SK-N-MC (cell line): Measurements from ENCODE around the gene HINT2.

Source experiments
- DNase-seq: peaks from one replicate; pipeline ENCODE4 v3.0.0-alpha.2; 2011; ENCODE audit warnings: low read depth, low spot score
- H3K27ac ChIP-seq: fragments of 200-600 bp; sonication (generic); 2 replicates; pipeline ENCODE4 v1.5.1; 2016; ENCODE audit warnings: mixed run types
- H3K36me3 ChIP-seq: fragments of 200-600 bp; sonication (generic); 2 replicates; pipeline ENCODE4 v1.6.1; 2017; ENCODE audit warnings: antibody characterized with exemption, low read length, mixed read lengths; ENCODE audit not compliant: insufficient read depth
- H3K4me3 ChIP-seq: fragments of 200-600 bp; sonication (generic); 2 replicates; pipeline ENCODE4 v1.5.1; 2016
- H3K9ac ChIP-seq: fragments of 200-600 bp; sonication (generic); 2 replicates; pipeline ENCODE4 v1.8.0; 2017; ENCODE audit warnings: mixed run types, mixed read lengths; ENCODE audit not compliant: insufficient read length
- H3K9me3 ChIP-seq: fragments of 200-600 bp; sonication (generic); 2 replicates; pipeline ENCODE4 v1.6.1; 2017; ENCODE audit warnings: low read depth, mild to moderate bottlenecking, antibody characterized with exemption, low read length, moderate library complexity, mixed read lengths
- EZH2 ChIP-seq: fragments of 200-600 bp; sonication (generic); IDR thresholded peaks from one replicate; pipeline ENCODE4 v1.6.1; 2017; ENCODE audit warnings: antibody characterized with exemption
- FOXP2 ChIP-seq: optimal IDR thresholded peaks from 2 replicates; pipeline ENCODE3; 2011; ENCODE audit warnings: mild to moderate bottlenecking, moderate library complexity; ENCODE audit not compliant: insufficient read depth; ENCODE audit errors: extremely low read length, control extremely low read depth
- POLR2AphosphoS5 ChIP-seq: IDR thresholded peaks from 2 replicates; pipeline ENCODE4 v1.6.1; 2012; ENCODE audit warnings: mild to moderate bottlenecking, low read depth, low read length, borderline replicate concordance

HINT2 gene

DNA sequence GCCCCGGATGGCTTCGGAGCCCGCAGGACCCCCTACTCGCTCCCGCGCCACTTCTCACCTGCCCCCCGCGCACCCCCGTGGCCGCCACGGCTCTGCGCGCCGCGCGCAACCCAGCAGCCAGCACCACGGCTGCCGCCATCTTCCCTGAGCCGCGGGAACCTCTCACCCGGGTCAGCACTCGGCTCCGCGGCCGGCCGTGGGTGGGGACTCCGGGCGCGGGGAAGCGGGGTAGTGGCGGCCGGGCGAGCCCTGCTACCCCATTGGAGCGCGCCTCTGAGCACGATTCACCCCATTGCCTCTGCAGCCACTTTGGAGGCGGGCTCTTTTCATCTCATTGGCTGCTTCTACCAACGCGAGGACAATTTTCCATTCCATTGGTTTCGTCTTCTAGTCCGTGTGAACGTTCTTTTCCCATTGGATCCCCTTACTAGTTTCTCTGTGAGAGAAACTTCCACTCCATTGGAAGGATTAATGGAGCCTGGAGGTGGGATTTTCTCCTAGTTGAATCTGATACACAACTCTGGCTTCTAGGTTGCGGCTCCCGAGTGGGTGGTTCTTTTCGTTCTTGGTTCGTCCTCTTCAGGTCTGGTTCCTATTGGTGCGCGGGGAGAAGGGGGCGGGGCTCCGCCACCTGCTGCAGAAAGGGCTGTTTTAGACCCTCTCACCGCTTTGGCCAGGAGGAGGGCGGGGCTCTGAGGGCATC lies at the start of gene HINT2:
Gene HINT2 (minus strand): TSS at position 202 of the 703 bp plus-strand sequence. CDS start 63 bp downstream, at position 139.
- Histone ChIP-seq H3K27ac (peak within 1 kb of the TSS; percentile 60; the same call in 1 of the 2 replicates), H3K9me3 (no peaks in the 10 kb centered on the region), H3K9ac (peak within 1 kb of the TSS; percentile 85), H3K4me3 (peak within 1 kb of the TSS; percentile 84), H3K36me3 (no peaks in the 10 kb centered on the region)
- peak; percentile 98 for DNase-seq
- TF ChIP-seq FOXP2 = no peak
- TF ChIP-seq EZH2 = no peak
- peak; percentile 93 for TF ChIP-seq POLR2AphosphoS5

DNA sequence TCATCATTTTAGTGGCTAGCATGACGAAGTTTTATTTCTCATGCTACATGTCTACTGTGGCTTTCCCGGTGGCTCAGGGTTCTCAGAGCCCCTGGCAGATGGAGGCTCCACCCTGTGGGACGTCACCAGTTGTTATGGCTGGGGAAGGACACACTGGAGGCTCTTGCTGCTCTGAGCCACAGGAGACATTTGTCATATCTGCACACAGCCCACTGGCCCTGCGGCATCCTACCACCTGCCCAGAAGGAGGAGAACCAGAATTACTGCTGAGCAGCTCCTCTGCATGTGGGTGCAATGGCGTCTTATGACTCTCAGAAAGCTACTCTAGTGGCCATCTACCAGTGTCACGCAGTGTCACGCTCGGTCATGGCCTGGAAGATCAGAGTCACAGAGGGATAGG lies 48.7 kb upstream of the HINT2 start:
- Histone ChIP-seq H3K27ac (no peak overlapping the region), H3K36me3 (no peaks in the 10 kb centered on the region), H3K9ac (no peak overlapping the region), H3K9me3 (no peaks in the 10 kb centered on the region), H3K4me3 (no peak overlapping the region)
- DNase-seq = no peak
- no peak for TF ChIP-seq FOXP2
- no peak for TF ChIP-seq EZH2
- TF ChIP-seq POLR2AphosphoS5 = no peak

DNA sequence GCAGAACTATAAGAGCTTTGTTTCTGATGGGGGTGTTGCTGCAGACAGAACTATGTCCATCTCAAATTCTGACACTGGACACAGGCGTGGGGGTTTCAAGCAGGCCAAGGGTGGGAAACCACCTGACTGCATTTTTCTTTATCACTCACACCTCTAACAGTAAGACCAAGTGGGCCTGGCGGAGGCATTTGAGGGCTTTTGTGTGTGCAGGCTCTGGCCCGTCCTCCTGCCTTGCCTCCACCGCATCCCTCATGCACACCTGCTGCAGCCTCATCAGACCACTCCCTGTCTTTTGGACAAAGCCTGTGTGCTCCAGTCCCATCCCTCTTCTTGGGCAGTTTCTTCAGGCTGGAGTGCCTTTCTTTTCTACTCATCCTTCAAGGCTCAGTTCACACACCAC lies 47.5 kb upstream of the HINT2 start:
- H3K9me3 ChIP-seq = no peaks in the 10 kb centered on the region
- no peak for TF ChIP-seq FOXP2
- no peak for TF ChIP-seq EZH2
- TF ChIP-seq POLR2AphosphoS5 = no peak
- no peaks in the 10 kb centered on the region for H3K36me3 ChIP-seq
- H3K27ac ChIP-seq = no peak overlapping the region
- no peak overlapping the region for H3K4me3 ChIP-seq
- H3K9ac ChIP-seq = no peak overlapping the region
- no peak for DNase-seq

DNA sequence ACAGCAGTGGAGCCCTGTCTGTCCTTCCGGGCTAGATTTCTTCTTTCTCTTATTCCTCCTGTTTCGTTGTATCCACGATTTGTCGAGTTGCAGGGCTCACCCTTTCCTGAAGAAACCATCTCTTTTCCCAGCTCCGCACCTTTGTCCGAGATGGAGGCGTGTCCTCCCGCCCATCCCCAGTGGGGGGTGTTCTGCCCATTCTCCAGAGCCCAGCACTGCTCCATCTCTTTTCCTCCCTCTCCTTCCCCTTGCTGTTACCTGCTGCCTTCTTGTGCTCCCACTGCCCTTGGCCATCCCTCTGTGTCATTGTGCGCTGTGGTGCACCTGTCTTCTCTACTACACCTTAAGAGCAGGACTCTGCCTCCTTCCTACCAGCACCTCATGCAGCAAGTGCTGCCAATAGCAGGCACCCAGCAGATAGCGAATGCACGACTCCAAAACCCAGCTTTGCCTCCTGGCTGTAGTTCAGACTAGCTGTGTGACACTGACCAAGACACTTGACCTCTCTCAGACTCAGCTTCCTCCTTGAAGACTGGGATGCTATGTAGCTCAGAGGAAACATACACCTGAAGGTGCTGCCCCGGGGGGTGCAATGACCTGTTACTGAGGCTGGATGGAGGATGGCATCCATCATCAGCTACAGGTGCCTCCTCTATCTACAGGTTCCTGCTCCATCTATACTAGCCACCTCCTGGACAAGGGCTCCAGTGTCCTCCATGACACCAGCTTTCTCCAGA lies 46.5 kb upstream of the HINT2 start:
- no peaks in the 10 kb centered on the region for H3K9me3 ChIP-seq
- no peak overlapping the region for H3K9ac ChIP-seq
- H3K4me3 ChIP-seq = no peak overlapping the region
- no peak for DNase-seq
- TF ChIP-seq EZH2 (no peak), POLR2AphosphoS5 (no peak), FOXP2 (no peak)
- H3K27ac ChIP-seq = no peak overlapping the region
- no peaks in the 10 kb centered on the region for H3K36me3 ChIP-seq

DNA sequence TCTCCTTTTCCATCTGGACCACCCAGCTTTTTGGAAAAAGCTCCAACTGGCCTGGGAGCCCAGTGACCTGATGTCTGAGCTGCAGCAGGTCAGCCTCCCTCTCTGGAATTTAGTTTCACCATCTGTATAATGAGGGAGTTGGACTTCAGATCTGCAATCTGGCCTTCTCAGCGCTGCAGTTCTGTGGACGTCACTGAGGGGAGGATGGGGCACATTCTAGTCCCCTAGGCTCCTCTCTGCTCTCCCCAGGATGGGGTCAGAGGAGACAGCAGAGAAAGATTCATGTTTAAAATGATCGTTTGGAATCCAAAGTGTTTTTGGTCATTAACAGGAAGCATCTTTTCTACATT lies 45.1 kb upstream of the HINT2 start:
- no peak for DNase-seq
- H3K27ac ChIP-seq = no peak overlapping the region
- H3K4me3 ChIP-seq = no peak overlapping the region
- no peak overlapping the region for H3K9ac ChIP-seq
- H3K9me3 ChIP-seq = no peaks in the 10 kb centered on the region
- H3K36me3 ChIP-seq = no peaks in the 10 kb centered on the region
- TF ChIP-seq EZH2 (no peak), POLR2AphosphoS5 (no peak), FOXP2 (no peak)

DNA sequence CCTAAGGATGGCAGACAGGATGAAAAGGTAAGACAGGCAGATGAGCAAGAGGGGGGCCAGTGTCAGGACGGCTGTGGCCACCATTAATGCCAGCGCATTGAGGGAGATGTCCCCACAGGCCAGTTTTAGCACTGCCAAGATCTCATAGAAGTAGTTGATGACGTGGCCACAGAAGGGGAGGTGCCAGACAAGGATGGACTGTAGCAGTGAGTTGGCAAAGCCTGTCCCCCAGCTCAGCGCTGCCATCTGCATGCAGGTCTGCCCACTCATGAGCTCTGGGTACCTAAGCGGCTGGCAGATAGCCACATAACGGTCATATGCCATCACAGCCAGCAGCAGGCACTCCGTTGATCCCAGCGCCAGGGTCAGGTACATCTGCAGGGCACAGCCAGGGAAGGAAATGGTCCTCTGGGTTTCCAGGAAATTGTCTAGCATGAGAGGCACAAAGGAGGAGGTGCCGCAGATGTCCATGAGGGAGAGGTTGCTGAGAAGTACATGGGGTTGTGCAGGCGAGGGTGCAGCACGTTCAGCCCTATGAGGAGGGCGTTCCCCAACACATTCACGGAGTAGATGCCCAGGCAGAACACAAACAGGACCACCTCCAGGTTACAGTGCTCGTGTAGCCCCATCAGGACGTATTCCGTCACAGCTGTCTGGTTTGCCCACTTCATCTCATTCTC lies 44.6 kb upstream of the HINT2 start:
- Histone ChIP-seq H3K9ac (no peak overlapping the region), H3K36me3 (no peaks in the 10 kb centered on the region), H3K9me3 (no peaks in the 10 kb centered on the region), H3K4me3 (no peak overlapping the region), H3K27ac (no peak overlapping the region)
- TF ChIP-seq FOXP2 = no peak
- no peak for TF ChIP-seq EZH2
- TF ChIP-seq POLR2AphosphoS5 = no peak
- DNase-seq = no peak

DNA sequence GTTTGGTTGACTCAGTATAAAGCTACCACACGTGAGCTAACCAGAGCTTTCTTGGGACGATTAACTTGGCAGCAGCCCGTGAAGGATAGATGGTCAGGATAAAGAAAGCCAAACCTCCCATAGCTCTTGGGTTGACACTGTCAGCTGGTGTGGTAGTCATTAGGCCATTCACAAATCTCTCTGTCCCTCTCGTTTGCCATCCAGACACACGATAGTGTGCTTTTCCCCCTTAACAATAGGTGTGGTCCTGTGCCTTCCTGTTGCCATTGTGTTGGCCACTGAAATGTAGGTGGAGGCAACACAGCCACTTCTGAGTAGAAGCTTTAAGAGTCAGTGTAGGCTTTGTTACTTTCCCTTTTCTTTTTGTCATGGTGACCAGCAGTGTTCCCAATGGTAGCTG lies 43.6 kb upstream of the HINT2 start:
- Histone ChIP-seq H3K9me3 (no peaks in the 10 kb centered on the region), H3K4me3 (no peak overlapping the region), H3K36me3 (no peaks in the 10 kb centered on the region), H3K9ac (no peak overlapping the region), H3K27ac (no peak overlapping the region)
- TF ChIP-seq POLR2AphosphoS5 (no peak), EZH2 (no peak), FOXP2 (no peak)
- DNase-seq = no peak

DNA sequence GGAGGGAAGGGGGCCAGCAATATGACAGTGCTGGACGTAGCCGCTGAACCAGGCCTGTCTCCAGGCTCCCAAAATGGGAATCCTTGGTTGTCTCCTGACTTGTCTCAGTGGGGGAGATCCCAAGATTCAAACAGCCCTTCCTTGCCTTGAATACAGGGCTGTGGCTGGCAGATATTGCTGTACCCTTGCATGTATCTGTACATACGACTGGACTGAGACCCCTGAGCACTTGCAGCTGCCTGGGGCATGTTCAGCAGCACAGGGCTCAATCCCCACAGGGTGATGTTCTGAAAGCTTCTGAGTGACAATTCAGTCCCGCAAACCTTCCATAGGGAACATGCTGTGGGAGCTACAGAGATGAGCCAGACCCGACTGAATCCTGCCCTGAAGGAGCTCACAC lies 42.0 kb upstream of the HINT2 start:
- no peak overlapping the region for H3K27ac ChIP-seq
- TF ChIP-seq POLR2AphosphoS5 = no peak
- TF ChIP-seq FOXP2 = no peak
- no peak for TF ChIP-seq EZH2
- H3K9ac ChIP-seq = no peak overlapping the region
- H3K36me3 ChIP-seq = no peaks in the 10 kb centered on the region
- no peak overlapping the region for H3K4me3 ChIP-seq
- DNase-seq = no peak
- no peaks in the 10 kb centered on the region for H3K9me3 ChIP-seq
